WTC11 (cell line): ENCODE data around the gene ANKRD1. TPM values are rescaled to one million over a fixed set of nuclear protein-coding genes. Genes with fewer than 3 reads are reported as not detected.
"Not testable (repeated sequence)": the region's sequence is repeated elsewhere in the genome, so short reads cannot be mapped to it uniquely, and the experiment has no call there.

ENCODE experiments used
- ATAC-seq: fragments of 200-7000 bp; cut with Tn5 transposase; 2 replicates; pipeline ENCODE4 v1.10.0; 2021; ENCODE audit warnings: mild to moderate bottlenecking, moderate library complexity
- CTCF ChIA-PET: fragments of 300-600 bp; sonication (Branson Sonifier 250); formaldehyde crosslinking; loops from one replicate; lab custom pipeline; 2021; ENCODE audit warnings: antibody characterized with exemption; lab: Charles Lee
- POLR2A ChIA-PET: fragments of 350-600 bp; sonication (Branson Sonifier 250); formaldehyde crosslinking; loops from one replicate; lab custom pipeline; 2021; ENCODE audit warnings: antibody characterized with exemption; lab: Charles Lee
- DNase-seq: peaks from one replicate; pipeline ENCODE4 v3.0.0; 2021; ENCODE audit warnings: low spot score
- H3K27ac Mint-ChIP-seq: 2 replicates; pipeline ENCODE4 v1.8.0; 2021; ENCODE audit warnings: mixed read lengths
- H3K27me3 Mint-ChIP-seq: 2 replicates; pipeline ENCODE4 v1.8.0; 2021; ENCODE audit warnings: low read depth, mild to moderate bottlenecking, moderate library complexity, mixed read lengths
- H3K36me3 Mint-ChIP-seq: 2 replicates; pipeline ENCODE4 v1.8.0; 2021; ENCODE audit warnings: mixed read lengths
- H3K4me1 Mint-ChIP-seq: 2 replicates; pipeline ENCODE4 v1.8.0; 2022; ENCODE audit warnings: mixed read lengths
- H3K4me3 Mint-ChIP-seq: 2 replicates; pipeline ENCODE4 v1.8.0; 2021; ENCODE audit warnings: mild to moderate bottlenecking, moderate library complexity, mixed read lengths
- H3K9me3 Mint-ChIP-seq: 2 replicates; pipeline ENCODE4 v1.8.0; 2021; ENCODE audit warnings: mixed read lengths
- CBFB ChIP-seq: sonication (generic); formaldehyde crosslinking; IDR thresholded peaks from 2 replicates; pipeline ENCODE4 v1.8.1; 2022; ENCODE audit warnings: mild to moderate bottlenecking, low read depth, missing genetic modification reagents
- CREB1 ChIP-seq: sonication (generic); formaldehyde crosslinking; IDR thresholded peaks from 2 replicates; pipeline ENCODE4 v1.8.0; 2023; ENCODE audit warnings: mild to moderate bottlenecking, missing genetic modification reagents
- FOXP1 ChIP-seq: sonication (generic); formaldehyde crosslinking; IDR thresholded peaks from 2 replicates; pipeline ENCODE4 v1.8.0; 2022; ENCODE audit warnings: missing genetic modification reagents, mild to moderate bottlenecking, moderate library complexity, borderline replicate concordance
- GTF2I ChIP-seq: fragments of 250-450 bp; sonication (Bioruptor Pico); conservative IDR thresholded peaks from 2 replicates; pipeline ENCODE4 v1.4.0; 2021; ENCODE audit warnings: mild to moderate bottlenecking
- JUN ChIP-seq: sonication (generic); formaldehyde crosslinking; IDR thresholded peaks from 2 replicates; pipeline ENCODE4 v1.8.0; 2023; ENCODE audit warnings: mild to moderate bottlenecking, missing genetic modification reagents
- NR1H2 ChIP-seq: sonication (generic); formaldehyde crosslinking; IDR thresholded peaks from 2 replicates; pipeline ENCODE4 v1.9.0; 2021; ENCODE audit warnings: mild to moderate bottlenecking, moderate library complexity, missing genetic modification reagents
- NR2C2 ChIP-seq: sonication (generic); formaldehyde crosslinking; IDR thresholded peaks from 2 replicates; pipeline ENCODE4 v1.8.0; 2022; ENCODE audit warnings: mild to moderate bottlenecking, missing genetic modification reagents
- SMAD4 ChIP-seq: sonication (generic); formaldehyde crosslinking; IDR thresholded peaks from 2 replicates; pipeline ENCODE4 v1.8.0; 2022; ENCODE audit warnings: mild to moderate bottlenecking, missing genetic modification reagents
- ZNF416 ChIP-seq: fragments of 250-450 bp; sonication (Bioruptor Pico); IDR thresholded peaks from 2 replicates; pipeline ENCODE4 v1.9.0; 2021; ENCODE audit warnings: mild to moderate bottlenecking, inconsistent platforms
- ZNF423 ChIP-seq: fragments of 250-450 bp; sonication (Bioruptor Pico); IDR thresholded peaks from 2 replicates; pipeline ENCODE4 v2.1.2; 2022; ENCODE audit warnings: mild to moderate bottlenecking, moderate library complexity
- total RNA-seq: library from RNA; stranded (reverse); gene quantifications from 3 replicates; pipeline ENCODE4 v1.2.3, GENCODE V29; 2021
- TF ChIP-seq, protein P1 (sequence below): sonication (generic); formaldehyde crosslinking; IDR thresholded peaks from 2 replicates; pipeline ENCODE4 v1.8.1; 2022; ENCODE audit warnings: low read depth, mild to moderate bottlenecking, moderate library complexity, missing genetic modification reagents, borderline replicate concordance
- TF ChIP-seq, protein P2 (sequence below): sonication (generic); formaldehyde crosslinking; IDR thresholded peaks from 2 replicates; pipeline ENCODE4 v1.8.0; 2022; ENCODE audit warnings: missing genetic modification reagents
- TF ChIP-seq, protein P3 (sequence below): sonication (generic); formaldehyde crosslinking; IDR thresholded peaks from 2 replicates; pipeline ENCODE4 v1.8.0; 2023; ENCODE audit warnings: missing genetic modification reagents, mild to moderate bottlenecking, borderline replicate concordance
- TF ChIP-seq, protein P4 (sequence below): sonication (generic); formaldehyde crosslinking; IDR thresholded peaks from 2 replicates; pipeline ENCODE4 v1.8.1; 2023; ENCODE audit warnings: mild to moderate bottlenecking, missing genetic modification reagents

ANKRD1 gene
- total RNA-seq, 1 experiment from 2014 or later, result not detected

DNA sequence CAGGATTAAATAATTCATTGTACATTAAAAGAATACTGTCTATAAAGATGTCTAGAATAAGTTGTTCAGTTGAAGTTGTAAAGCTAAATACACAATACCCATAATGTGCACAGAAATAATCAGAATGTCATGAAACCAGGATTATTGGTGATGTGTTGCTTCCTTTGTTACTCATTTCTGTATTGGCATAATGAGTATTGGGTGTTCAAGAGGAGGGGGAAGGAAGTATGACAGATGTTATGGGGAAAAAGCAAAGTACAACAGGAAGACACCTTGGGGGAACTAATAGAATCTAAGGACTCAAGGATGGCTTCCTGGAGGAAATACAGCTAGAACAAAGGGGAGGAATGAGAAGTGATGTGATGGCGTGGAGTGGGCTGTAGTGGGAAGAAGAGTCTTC, 15.0 kb downstream of the ANKRD1 start:
- no peak overlapping the region for H3K27ac Mint-ChIP-seq
- H3K36me3 Mint-ChIP-seq, result no peaks in the 10 kb centered on the region
- POLR2A ChIA-PET, result no interaction called here
- ATAC-seq (no peak), DNase-seq (no peak)
- TF ChIP-seq, protein P1, sequence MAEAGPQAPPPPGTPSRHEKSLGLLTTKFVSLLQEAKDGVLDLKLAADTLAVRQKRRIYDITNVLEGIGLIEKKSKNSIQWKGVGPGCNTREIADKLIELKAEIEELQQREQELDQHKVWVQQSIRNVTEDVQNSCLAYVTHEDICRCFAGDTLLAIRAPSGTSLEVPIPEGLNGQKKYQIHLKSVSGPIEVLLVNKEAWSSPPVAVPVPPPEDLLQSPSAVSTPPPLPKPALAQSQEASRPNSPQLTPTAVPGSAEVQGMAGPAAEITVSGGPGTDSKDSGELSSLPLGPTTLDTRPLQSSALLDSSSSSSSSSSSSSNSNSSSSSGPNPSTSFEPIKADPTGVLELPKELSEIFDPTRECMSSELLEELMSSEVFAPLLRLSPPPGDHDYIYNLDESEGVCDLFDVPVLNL (CRISPR knock-in tag), result no peak
- TF ChIP-seq SMAD4 (CRISPR knock-in tag), result no peak
- TF ChIP-seq CREB1 (CRISPR knock-in tag), result no peak
- no peak for TF ChIP-seq CBFB (CRISPR knock-in tag)
- TF ChIP-seq, protein P2, sequence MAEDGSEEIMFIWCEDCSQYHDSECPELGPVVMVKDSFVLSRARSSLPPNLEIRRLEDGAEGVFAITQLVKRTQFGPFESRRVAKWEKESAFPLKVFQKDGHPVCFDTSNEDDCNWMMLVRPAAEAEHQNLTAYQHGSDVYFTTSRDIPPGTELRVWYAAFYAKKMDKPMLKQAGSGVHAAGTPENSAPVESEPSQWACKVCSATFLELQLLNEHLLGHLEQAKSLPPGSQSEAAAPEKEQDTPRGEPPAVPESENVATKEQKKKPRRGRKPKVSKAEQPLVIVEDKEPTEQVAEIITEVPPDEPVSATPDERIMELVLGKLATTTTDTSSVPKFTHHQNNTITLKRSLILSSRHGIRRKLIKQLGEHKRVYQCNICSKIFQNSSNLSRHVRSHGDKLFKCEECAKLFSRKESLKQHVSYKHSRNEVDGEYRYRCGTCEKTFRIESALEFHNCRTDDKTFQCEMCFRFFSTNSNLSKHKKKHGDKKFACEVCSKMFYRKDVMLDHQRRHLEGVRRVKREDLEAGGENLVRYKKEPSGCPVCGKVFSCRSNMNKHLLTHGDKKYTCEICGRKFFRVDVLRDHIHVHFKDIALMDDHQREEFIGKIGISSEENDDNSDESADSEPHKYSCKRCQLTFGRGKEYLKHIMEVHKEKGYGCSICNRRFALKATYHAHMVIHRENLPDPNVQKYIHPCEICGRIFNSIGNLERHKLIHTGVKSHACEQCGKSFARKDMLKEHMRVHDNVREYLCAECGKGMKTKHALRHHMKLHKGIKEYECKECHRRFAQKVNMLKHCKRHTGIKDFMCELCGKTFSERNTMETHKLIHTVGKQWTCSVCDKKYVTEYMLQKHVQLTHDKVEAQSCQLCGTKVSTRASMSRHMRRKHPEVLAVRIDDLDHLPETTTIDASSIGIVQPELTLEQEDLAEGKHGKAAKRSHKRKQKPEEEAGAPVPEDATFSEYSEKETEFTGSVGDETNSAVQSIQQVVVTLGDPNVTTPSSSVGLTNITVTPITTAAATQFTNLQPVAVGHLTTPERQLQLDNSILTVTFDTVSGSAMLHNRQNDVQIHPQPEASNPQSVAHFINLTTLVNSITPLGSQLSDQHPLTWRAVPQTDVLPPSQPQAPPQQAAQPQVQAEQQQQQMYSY, result no peak
- TF ChIP-seq FOXP1 (CRISPR knock-in tag), result no peak
- no peak for TF ChIP-seq NR2C2 (CRISPR knock-in tag)
- TF ChIP-seq ZNF416 (CRISPR knock-in tag), result no peak
- TF ChIP-seq, protein P3, sequence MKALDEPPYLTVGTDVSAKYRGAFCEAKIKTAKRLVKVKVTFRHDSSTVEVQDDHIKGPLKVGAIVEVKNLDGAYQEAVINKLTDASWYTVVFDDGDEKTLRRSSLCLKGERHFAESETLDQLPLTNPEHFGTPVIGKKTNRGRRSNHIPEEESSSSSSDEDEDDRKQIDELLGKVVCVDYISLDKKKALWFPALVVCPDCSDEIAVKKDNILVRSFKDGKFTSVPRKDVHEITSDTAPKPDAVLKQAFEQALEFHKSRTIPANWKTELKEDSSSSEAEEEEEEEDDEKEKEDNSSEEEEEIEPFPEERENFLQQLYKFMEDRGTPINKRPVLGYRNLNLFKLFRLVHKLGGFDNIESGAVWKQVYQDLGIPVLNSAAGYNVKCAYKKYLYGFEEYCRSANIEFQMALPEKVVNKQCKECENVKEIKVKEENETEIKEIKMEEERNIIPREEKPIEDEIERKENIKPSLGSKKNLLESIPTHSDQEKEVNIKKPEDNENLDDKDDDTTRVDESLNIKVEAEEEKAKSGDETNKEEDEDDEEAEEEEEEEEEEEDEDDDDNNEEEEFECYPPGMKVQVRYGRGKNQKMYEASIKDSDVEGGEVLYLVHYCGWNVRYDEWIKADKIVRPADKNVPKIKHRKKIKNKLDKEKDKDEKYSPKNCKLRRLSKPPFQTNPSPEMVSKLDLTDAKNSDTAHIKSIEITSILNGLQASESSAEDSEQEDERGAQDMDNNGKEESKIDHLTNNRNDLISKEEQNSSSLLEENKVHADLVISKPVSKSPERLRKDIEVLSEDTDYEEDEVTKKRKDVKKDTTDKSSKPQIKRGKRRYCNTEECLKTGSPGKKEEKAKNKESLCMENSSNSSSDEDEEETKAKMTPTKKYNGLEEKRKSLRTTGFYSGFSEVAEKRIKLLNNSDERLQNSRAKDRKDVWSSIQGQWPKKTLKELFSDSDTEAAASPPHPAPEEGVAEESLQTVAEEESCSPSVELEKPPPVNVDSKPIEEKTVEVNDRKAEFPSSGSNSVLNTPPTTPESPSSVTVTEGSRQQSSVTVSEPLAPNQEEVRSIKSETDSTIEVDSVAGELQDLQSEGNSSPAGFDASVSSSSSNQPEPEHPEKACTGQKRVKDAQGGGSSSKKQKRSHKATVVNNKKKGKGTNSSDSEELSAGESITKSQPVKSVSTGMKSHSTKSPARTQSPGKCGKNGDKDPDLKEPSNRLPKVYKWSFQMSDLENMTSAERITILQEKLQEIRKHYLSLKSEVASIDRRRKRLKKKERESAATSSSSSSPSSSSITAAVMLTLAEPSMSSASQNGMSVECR, result no peak
- TF ChIP-seq, protein P4, sequence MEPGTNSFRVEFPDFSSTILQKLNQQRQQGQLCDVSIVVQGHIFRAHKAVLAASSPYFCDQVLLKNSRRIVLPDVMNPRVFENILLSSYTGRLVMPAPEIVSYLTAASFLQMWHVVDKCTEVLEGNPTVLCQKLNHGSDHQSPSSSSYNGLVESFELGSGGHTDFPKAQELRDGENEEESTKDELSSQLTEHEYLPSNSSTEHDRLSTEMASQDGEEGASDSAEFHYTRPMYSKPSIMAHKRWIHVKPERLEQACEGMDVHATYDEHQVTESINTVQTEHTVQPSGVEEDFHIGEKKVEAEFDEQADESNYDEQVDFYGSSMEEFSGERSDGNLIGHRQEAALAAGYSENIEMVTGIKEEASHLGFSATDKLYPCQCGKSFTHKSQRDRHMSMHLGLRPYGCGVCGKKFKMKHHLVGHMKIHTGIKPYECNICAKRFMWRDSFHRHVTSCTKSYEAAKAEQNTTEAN (CRISPR knock-in tag), result no peak
- TF ChIP-seq NR1H2 (CRISPR knock-in tag), result no peak
- TF ChIP-seq GTF2I (CRISPR knock-in tag), result no peak
- TF ChIP-seq ZNF423, result no peak
- no peak for TF ChIP-seq JUN (CRISPR knock-in tag)
- no peaks in the 10 kb centered on the region for H3K4me1 Mint-ChIP-seq
- H3K4me3 Mint-ChIP-seq, result no peak overlapping the region
- H3K27me3 Mint-ChIP-seq, result peaks cover 19% of the 10 kb centered on the region
- H3K9me3 Mint-ChIP-seq, result 0 out of 2 replicates have a peak, but pooled peaks cover 7% of the 10 kb centered on the region
- CTCF ChIA-PET, result no interaction called here

DNA sequence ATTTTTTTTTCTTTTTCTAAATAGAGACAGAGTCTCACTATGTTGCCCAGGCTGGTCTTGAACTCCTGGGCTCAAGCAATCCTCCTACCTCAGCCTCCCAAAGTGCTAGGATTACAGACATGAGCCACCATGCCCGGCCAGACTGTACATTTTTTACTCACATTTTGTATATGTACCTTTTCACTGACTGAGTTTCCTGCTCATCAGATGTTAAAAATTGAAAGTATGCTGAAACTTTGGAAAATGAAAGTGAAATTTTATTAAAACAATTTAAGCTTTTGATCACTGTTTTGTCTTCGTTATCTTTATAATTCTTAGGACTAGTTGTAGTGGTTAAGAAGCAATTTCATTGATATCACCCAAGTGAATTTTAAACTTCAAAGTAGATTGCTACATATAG, 24.0 kb downstream of the ANKRD1 start:
- H3K4me1 Mint-ChIP-seq, H3K9me3 Mint-ChIP-seq, POLR2A ChIA-PET, H3K27ac Mint-ChIP-seq, DNase-seq, H3K27me3 Mint-ChIP-seq, H3K4me3 Mint-ChIP-seq, CTCF ChIA-PET, ATAC-seq: not testable (repeated sequence)
- H3K36me3 Mint-ChIP-seq, result peaks cover 27% of the 10 kb centered on the region
